OCI-LY1 (cell line): Measurements from ENCODE around the gene SLC25A21.

Experiments used
- H2AFZ ChIP-seq: fragments of 200-600 bp; sonication (generic), shearing (Covaris generic); 2 replicates; pipeline ENCODE4 v1.6.0; 2014; ENCODE audit warnings: antibody characterized with exemption, mild to moderate bottlenecking, low read length
- H3F3A ChIP-seq: fragments of 200-600 bp; sonication (generic), shearing (Covaris generic); 2 replicates; pipeline ENCODE4 v1.6.0; 2014; ENCODE audit warnings: mild to moderate bottlenecking, antibody characterized with exemption, low read length, moderate library complexity; ENCODE audit not compliant: insufficient read depth
- H3K27ac ChIP-seq: fragments of 200-600 bp; sonication (generic); 2 replicates; pipeline ENCODE4 v1.5.1; 2014; ENCODE audit warnings: low read length, mixed run types, mild to moderate bottlenecking, low read depth; ENCODE audit not compliant: poor library complexity, severe bottlenecking
- H3K27me3 ChIP-seq: fragments of 200-600 bp; sonication (generic); 2 replicates; pipeline ENCODE4 v1.6.0; 2014; ENCODE audit warnings: antibody characterized with exemption, mild to moderate bottlenecking, low read length, moderate library complexity; ENCODE audit not compliant: insufficient read depth
- H3K36me3 ChIP-seq: fragments of 200-600 bp; sonication (generic); 2 replicates; pipeline ENCODE4 v1.6.1; 2014; ENCODE audit warnings: mild to moderate bottlenecking, antibody characterized with exemption, low read length, moderate library complexity, mixed read lengths; ENCODE audit not compliant: insufficient read depth
- H3K4me1 ChIP-seq: fragments of 200-600 bp; sonication (generic); 2 replicates; pipeline ENCODE4 v1.5.1; 2014; ENCODE audit warnings: mild to moderate bottlenecking, low read length, moderate library complexity; ENCODE audit not compliant: insufficient read depth, severe bottlenecking
- H3K4me2 ChIP-seq: fragments of 200-600 bp; sonication (generic), shearing (Covaris generic); 2 replicates; pipeline ENCODE4 v1.6.1; 2014; ENCODE audit warnings: low read length
- H3K4me3 ChIP-seq: fragments of 200-600 bp; sonication (generic); 2 replicates; pipeline ENCODE4 v1.5.1; 2014; ENCODE audit warnings: low read length, low read depth, mild to moderate bottlenecking, mixed read lengths; ENCODE audit not compliant: poor library complexity, severe bottlenecking
- H3K79me2 ChIP-seq: fragments of 200-600 bp; shearing (Covaris generic); 2 replicates; pipeline ENCODE4 v1.6.1; 2016; ENCODE audit warnings: mixed run types, low read length, mixed read lengths; ENCODE audit not compliant: insufficient read depth
- H3K9ac ChIP-seq: fragments of 200-600 bp; sonication (generic), shearing (Covaris generic); 2 replicates; pipeline ENCODE4 v1.6.1; 2014; ENCODE audit warnings: mild to moderate bottlenecking, low read length, mixed read lengths
- H3K9me2 ChIP-seq: fragments of 200-600 bp; sonication (generic), shearing (Covaris generic); 2 replicates; pipeline ENCODE4 v1.6.1; 2014; ENCODE audit warnings: low read depth, mild to moderate bottlenecking, low read length, mixed read lengths
- H3K9me3 ChIP-seq: fragments of 200-600 bp; shearing (Covaris generic); 2 replicates; pipeline ENCODE4 v1.6.1; 2014; ENCODE audit warnings: low read length, mixed read lengths
- H4K20me1 ChIP-seq: fragments of 200-600 bp; sonication (generic), shearing (Covaris generic); 2 replicates; pipeline ENCODE4 v1.6.0; 2016; ENCODE audit warnings: mild to moderate bottlenecking, low read length; ENCODE audit not compliant: insufficient read depth
- EZH2 ChIP-seq: fragments of 200-600 bp; sonication (generic), shearing (Covaris generic); IDR thresholded peaks from 2 replicates; pipeline ENCODE4 v1.8.0; 2017; ENCODE audit warnings: borderline replicate concordance, mixed run types, mild to moderate bottlenecking, antibody characterized with exemption, low read length, moderate library complexity, mixed read lengths
- TF ChIP-seq, protein P1 (sequence below): fragments of 200-600 bp; sonication (generic), shearing (Covaris generic); IDR thresholded peaks from 2 replicates; pipeline ENCODE4 v1.5.1; 2017; ENCODE audit warnings: mild to moderate bottlenecking, antibody characterized with exemption, low read length, moderate library complexity, mixed read lengths

Gene SLC25A21

DNA sequence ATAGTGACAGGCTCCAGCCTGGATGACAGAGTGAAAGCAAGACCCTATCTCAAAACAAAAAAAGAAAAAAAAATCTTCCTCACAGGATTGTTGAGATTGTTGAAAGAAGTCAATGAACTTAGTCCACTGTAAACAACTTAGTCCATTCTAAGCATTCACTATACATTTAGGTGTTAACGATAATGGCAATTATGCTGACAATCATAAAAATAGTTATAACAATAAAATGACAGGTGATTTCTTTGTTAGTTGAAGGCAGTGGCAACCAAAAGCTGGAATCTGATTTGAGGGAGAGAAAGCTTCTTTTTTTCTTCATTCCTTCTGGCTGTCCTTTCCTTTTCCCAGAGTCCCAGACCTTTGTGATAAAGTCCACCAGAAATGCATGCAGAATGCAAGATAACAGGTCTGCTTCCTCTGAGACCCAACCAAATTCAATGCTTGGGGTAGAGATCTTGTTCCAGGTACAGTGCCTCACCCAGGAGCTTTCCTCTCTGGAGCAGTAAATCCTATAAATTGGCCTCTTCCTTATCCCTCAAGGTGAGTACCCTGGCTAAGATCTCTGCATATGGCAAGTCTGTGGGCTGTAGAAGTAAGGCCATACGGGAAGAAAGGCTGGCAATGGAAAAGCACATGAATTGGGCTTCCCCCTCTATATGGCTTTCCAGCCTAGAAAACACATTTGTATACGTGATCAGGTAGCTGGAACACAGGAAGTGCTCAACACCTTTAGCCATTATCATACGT, 458.3 kb downstream of the SLC25A21 start:
- Histone ChIP-seq H3K27me3 (no peaks in the 10 kb centered on the region), H3F3A (no peaks in the 10 kb centered on the region), H3K36me3 (no peaks in the 10 kb centered on the region), H3K79me2 (no peaks in the 10 kb centered on the region), H3K27ac (no peak overlapping the region), H3K9me3 (no peaks in the 10 kb centered on the region), H3K4me2 (no peak overlapping the region), H3K4me1 (no peaks in the 10 kb centered on the region), H2AFZ (no peak overlapping the region), H3K4me3 (no peak overlapping the region), H3K9me2 (no peaks in the 10 kb centered on the region), H4K20me1 (no peaks in the 10 kb centered on the region), H3K9ac (no peak overlapping the region)
- TF ChIP-seq, protein P1, sequence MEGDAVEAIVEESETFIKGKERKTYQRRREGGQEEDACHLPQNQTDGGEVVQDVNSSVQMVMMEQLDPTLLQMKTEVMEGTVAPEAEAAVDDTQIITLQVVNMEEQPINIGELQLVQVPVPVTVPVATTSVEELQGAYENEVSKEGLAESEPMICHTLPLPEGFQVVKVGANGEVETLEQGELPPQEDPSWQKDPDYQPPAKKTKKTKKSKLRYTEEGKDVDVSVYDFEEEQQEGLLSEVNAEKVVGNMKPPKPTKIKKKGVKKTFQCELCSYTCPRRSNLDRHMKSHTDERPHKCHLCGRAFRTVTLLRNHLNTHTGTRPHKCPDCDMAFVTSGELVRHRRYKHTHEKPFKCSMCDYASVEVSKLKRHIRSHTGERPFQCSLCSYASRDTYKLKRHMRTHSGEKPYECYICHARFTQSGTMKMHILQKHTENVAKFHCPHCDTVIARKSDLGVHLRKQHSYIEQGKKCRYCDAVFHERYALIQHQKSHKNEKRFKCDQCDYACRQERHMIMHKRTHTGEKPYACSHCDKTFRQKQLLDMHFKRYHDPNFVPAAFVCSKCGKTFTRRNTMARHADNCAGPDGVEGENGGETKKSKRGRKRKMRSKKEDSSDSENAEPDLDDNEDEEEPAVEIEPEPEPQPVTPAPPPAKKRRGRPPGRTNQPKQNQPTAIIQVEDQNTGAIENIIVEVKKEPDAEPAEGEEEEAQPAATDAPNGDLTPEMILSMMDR: no peak
- TF ChIP-seq EZH2: no peak

GRCh38 chr14:36707570-36707969, 464.8 kb downstream of the SLC25A21 start:
- no peak overlapping the region for H3K4me2 ChIP-seq
- no peak overlapping the region for H3K9ac ChIP-seq
- no peaks in the 10 kb centered on the region for H3K79me2 ChIP-seq
- no peaks in the 10 kb centered on the region for H3K36me3 ChIP-seq
- H3K9me3 ChIP-seq: no peaks in the 10 kb centered on the region
- H2AFZ ChIP-seq: no peak overlapping the region
- no peak overlapping the region for H3K27ac ChIP-seq
- H3K4me1 ChIP-seq: no peaks in the 10 kb centered on the region
- H3K27me3 ChIP-seq: no peaks in the 10 kb centered on the region
- H3K4me3 ChIP-seq: no peak overlapping the region
- no peaks in the 10 kb centered on the region for H3K9me2 ChIP-seq
- TF ChIP-seq EZH2: no peak
- TF ChIP-seq, protein P1: no peak
- H3F3A ChIP-seq: no peaks in the 10 kb centered on the region
- H4K20me1 ChIP-seq: no peaks in the 10 kb centered on the region

- H3K4me2 ChIP-seq: no peak overlapping the region
- H2AFZ ChIP-seq: no peak overlapping the region
- no peak overlapping the region for H3K27ac ChIP-seq
- H3K27me3 ChIP-seq: no peaks in the 10 kb centered on the region
- no peaks in the 10 kb centered on the region for H3F3A ChIP-seq
- no peak overlapping the region for H3K9ac ChIP-seq
- H3K9me2 ChIP-seq: no peaks in the 10 kb centered on the region
- H3K4me3 ChIP-seq: no peak overlapping the region
- H3K4me1 ChIP-seq: no peaks in the 10 kb centered on the region
- H3K36me3 ChIP-seq: no peaks in the 10 kb centered on the region
- H3K9me3 ChIP-seq: no peaks in the 10 kb centered on the region
- H3K79me2 ChIP-seq: no peaks in the 10 kb centered on the region
- no peaks in the 10 kb centered on the region for H4K20me1 ChIP-seq
- TF ChIP-seq EZH2: no peak
- TF ChIP-seq, protein P1: no peak
Measured at GRCh38 chr14:36702474-36702873, 469.9 kb downstream of the SLC25A21 start.
